GM21367 (cell line): Measurements from ENCODE around the gene PDE8B.

Experiments used
- ATAC-seq: cut with Tn5 transposase; IDR thresholded peaks from one replicate; pipeline ENCODE4 v1.9.1; 2021; ENCODE audit not compliant: unreplicated experiment

Gene PDE8B

GRCh38 chr5:77282337-77283027 lies 72.0 kb downstream of the PDE8B start:
- no peak for ATAC-seq

GRCh38 chr5:77285251-77285841 lies 74.9 kb downstream of the PDE8B start:
- ATAC-seq = no peak

GRCh38 chr5:77292026-77292757 lies 81.7 kb downstream of the PDE8B start:
- ATAC-seq = no peak

- no peak for ATAC-seq
Measured at GRCh38 chr5:77294185-77294584, 83.7 kb downstream of the PDE8B start.

GRCh38 chr5:77295863-77296378 lies 85.4 kb downstream of the PDE8B start:
- ATAC-seq = no peak

- ATAC-seq = no peak
Measured at GRCh38 chr5:77298146-77298545, 87.7 kb downstream of the PDE8B start.

GRCh38 chr5:77300451-77300850 lies 90.0 kb downstream of the PDE8B start:
- ATAC-seq = no peak

- ATAC-seq = no peak
Measured at GRCh38 chr5:77301447-77301883, 91.0 kb downstream of the PDE8B start.

- ATAC-seq = no peak
Measured at GRCh38 chr5:77302247-77302646, 91.8 kb downstream of the PDE8B start.

GRCh38 chr5:77302653-77303052 lies 92.2 kb downstream of the PDE8B start:
- no peak for ATAC-seq

GRCh38 chr5:77304388-77304787 lies 93.9 kb downstream of the PDE8B start:
- no peak for ATAC-seq

GRCh38 chr5:77305222-77305846 lies 94.9 kb downstream of the PDE8B start:
- ATAC-seq = no peak

- ATAC-seq = no peak
Measured at GRCh38 chr5:77305956-77306355, 95.5 kb downstream of the PDE8B start.

GRCh38 chr5:77306531-77306930 lies 96.1 kb downstream of the PDE8B start:
- ATAC-seq = no peak

- no peak for ATAC-seq
Measured at GRCh38 chr5:77308154-77308960, 97.9 kb downstream of the PDE8B start.

GRCh38 chr5:77309140-77309539 lies 98.7 kb downstream of the PDE8B start:
- ATAC-seq = no peak

- ATAC-seq = no peak
Measured at GRCh38 chr5:77310494-77311213, 100.2 kb downstream of the PDE8B start.

GRCh38 chr5:77311214-77311571 lies 100.7 kb downstream of the PDE8B start:
- no peak for ATAC-seq

- no peak for ATAC-seq
Measured at GRCh38 chr5:77312413-77312812, 101.9 kb downstream of the PDE8B start.
